Measurements from ENCODE around the gene RALGPS1. TPM values are rescaled to one million over a fixed set of nuclear protein-coding genes. Genes with fewer than 3 reads are reported as not detected.

The RALGPS1 gene
- total RNA-seq, 1 donor = 2.9 TPM

GRCh38 chr9:126974594-126974993 lies 60.0 kb downstream of the RALGPS1 start:
- no peak for DNase-seq (ENCODE audit: low read depth)
- TF ChIP-seq, protein P1, sequence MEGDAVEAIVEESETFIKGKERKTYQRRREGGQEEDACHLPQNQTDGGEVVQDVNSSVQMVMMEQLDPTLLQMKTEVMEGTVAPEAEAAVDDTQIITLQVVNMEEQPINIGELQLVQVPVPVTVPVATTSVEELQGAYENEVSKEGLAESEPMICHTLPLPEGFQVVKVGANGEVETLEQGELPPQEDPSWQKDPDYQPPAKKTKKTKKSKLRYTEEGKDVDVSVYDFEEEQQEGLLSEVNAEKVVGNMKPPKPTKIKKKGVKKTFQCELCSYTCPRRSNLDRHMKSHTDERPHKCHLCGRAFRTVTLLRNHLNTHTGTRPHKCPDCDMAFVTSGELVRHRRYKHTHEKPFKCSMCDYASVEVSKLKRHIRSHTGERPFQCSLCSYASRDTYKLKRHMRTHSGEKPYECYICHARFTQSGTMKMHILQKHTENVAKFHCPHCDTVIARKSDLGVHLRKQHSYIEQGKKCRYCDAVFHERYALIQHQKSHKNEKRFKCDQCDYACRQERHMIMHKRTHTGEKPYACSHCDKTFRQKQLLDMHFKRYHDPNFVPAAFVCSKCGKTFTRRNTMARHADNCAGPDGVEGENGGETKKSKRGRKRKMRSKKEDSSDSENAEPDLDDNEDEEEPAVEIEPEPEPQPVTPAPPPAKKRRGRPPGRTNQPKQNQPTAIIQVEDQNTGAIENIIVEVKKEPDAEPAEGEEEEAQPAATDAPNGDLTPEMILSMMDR (IDR thresholded peaks at IDR 0.05; ENCODE audit: insufficient read depth, low read length) = no peak
- no peak overlapping the region for H3K4me3 ChIP-seq (ENCODE audit: low read depth, low read length)

DNA sequence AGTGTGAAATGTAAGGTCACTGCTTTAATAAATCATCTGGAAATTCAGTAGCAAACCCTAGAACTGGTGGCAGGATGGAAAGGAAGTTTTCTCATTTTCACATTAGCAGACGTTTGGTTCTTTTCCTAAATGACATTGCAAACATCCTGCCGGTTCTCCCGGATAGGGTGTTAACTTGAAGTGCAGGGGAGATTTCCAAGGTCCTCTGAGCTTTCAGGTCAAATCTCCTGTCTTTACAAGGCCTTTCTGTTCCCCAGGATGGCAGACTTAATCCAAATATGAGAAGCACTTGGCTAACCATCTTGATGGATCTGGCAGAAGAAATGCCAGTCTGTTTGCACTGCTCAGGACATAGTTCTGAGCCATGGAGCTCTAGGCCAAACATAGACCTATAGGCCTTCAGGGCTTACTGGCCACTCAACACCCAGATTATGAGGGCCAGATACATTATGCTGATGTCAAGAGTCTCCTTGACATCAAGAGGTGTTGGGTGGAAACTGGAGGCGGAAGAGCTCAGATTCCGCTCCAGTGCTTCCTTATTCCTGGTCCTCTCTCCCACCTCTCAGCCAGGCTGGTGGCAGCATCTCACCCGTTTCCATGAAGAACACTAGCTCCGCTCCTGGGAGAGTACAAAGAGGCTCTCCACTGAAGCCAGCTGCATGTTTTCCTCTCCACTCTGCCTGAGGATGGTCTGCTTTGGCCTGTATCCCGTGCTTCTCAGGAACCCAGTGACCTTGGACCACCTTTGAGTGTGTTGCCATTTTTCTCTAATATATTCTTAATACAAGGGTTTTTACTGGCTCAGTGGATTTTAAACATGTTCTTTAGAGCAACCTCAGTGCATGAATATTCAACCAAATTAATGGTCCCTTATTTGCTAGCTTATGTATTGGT lies 61.0 kb downstream of the RALGPS1 start:
- no peak for DNase-seq (ENCODE audit: low read depth)
- no peak overlapping the region for H3K4me3 ChIP-seq (ENCODE audit: low read depth, low read length)
- TF ChIP-seq, protein P1 (IDR thresholded peaks at IDR 0.05; ENCODE audit: insufficient read depth, low read length) = no peak

GRCh38 chr9:126979461-126979860 lies 64.9 kb downstream of the RALGPS1 start:
- no peak overlapping the region for H3K4me3 ChIP-seq (ENCODE audit: low read depth, low read length)
- TF ChIP-seq, protein P1 (IDR thresholded peaks at IDR 0.05; ENCODE audit: insufficient read depth, low read length) = no peak
- no peak for DNase-seq (ENCODE audit: low read depth)

- TF ChIP-seq, protein P1 (IDR thresholded peaks at IDR 0.05; ENCODE audit: insufficient read depth, low read length) = no peak
- DNase-seq (ENCODE audit: low read depth) = peak; percentile 37
- no peak overlapping the region for H3K4me3 ChIP-seq (ENCODE audit: low read depth, low read length)
Observed at GRCh38 chr9:126980231-126980630, 65.6 kb downstream of the RALGPS1 start.

- no peak overlapping the region for H3K4me3 ChIP-seq (ENCODE audit: low read depth, low read length)
- DNase-seq (ENCODE audit: low read depth) = no peak
- TF ChIP-seq, protein P1 (IDR thresholded peaks at IDR 0.05; ENCODE audit: insufficient read depth, low read length) = no peak
Observed at GRCh38 chr9:126981218-126981617, 66.6 kb downstream of the RALGPS1 start.

GRCh38 chr9:126982215-126983002 lies 67.8 kb downstream of the RALGPS1 start:
- no peak for DNase-seq (ENCODE audit: low read depth)
- TF ChIP-seq, protein P1 (IDR thresholded peaks at IDR 0.05; ENCODE audit: insufficient read depth, low read length) = no peak
- H3K4me3 ChIP-seq (ENCODE audit: low read depth, low read length) = no peak overlapping the region

Measured in fibroblast of the aortic adventitia (primary cell).